Esophagus muscularis mucosa (tissue), 3 donors: ENCODE measurements around the gene FCGR1A.
"Not testable (repeated sequence)": the region's sequence is repeated elsewhere in the genome, so short reads cannot be mapped to it uniquely, and the experiment has no call there.

ENCODE experiments used
- EP300 ChIP-seq: sonication (generic); formaldehyde crosslinking; IDR thresholded peaks from one replicate; pipeline ENCODE4 v1.6.1; 2017; ENCODE audit warnings: antibody characterized with exemption
- TF ChIP-seq, protein P1 (sequence below), 3 experiments: fragments of 200-600 bp in 2 of 3; fragments of 450-650 bp in 1 of 3; sonication (generic) in 2 of 3; IDR thresholded peaks; one replicate each; pipeline ENCODE4 v1.5.1; 2017 to 2019; ENCODE audit warnings: antibody characterized with exemption in 3 of 3, mild to moderate bottlenecking in 2 of 3, moderate library complexity in 1 of 3

DNA sequence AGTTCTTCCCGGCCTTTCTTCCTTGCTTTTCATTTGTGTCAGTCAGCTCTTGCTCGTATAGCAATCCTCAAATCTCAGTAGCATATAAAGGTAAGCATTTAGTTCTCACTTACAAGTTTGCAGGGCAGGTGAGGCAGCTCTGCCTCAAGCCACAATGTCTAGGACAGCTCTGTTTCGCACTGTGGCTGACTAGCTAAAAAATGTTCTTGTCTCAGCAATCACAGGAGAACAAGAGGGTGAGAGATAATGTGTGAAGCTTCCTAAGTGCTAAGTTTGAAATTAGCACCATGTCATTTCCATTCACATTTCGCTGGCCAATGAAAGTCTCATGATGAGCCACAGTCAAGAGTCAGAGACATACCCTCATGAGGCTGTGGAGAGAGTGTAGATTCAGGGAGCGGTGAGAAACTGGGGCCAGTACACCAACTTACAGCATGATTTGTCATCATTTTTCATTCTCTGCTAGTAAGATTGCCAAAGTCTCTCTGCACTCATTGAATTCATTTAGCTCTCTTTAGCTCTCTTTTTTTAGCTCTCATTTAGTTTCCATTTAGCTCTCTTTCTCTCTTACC lies 995 bp upstream of the FCGR1A start:
- TF ChIP-seq EP300: not testable (repeated sequence)
- TF ChIP-seq, protein P1, sequence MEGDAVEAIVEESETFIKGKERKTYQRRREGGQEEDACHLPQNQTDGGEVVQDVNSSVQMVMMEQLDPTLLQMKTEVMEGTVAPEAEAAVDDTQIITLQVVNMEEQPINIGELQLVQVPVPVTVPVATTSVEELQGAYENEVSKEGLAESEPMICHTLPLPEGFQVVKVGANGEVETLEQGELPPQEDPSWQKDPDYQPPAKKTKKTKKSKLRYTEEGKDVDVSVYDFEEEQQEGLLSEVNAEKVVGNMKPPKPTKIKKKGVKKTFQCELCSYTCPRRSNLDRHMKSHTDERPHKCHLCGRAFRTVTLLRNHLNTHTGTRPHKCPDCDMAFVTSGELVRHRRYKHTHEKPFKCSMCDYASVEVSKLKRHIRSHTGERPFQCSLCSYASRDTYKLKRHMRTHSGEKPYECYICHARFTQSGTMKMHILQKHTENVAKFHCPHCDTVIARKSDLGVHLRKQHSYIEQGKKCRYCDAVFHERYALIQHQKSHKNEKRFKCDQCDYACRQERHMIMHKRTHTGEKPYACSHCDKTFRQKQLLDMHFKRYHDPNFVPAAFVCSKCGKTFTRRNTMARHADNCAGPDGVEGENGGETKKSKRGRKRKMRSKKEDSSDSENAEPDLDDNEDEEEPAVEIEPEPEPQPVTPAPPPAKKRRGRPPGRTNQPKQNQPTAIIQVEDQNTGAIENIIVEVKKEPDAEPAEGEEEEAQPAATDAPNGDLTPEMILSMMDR (IDR thresholded peaks at IDR 0.05): not testable (repeated sequence)
